Measurements from ENCODE around the gene GALM.

GRCh38 chr2:38661306-38661705 is 4.6 kb upstream of the GALM start:
- TF ChIP-seq CTCF (IDR thresholded peaks at IDR 0.05; ENCODE audit: low read depth, low read length): no peak
- no peak for TF ChIP-seq EZH2phosphoT487 (IDR thresholded peaks at IDR 0.05; ENCODE audit: low read depth)

Data from OCI-LY3 (cell line).